MM.1S (cell line): ENCODE measurements around the gene RPS16.

Experiments used
- DNase-seq: peaks from one replicate; pipeline ENCODE4 v3.0.0-alpha.2; 2015
- H2AFZ ChIP-seq: fragments of 300-600 bp; sonication (generic); 2 replicates; pipeline ENCODE4 v1.6.0; 2016; ENCODE audit warnings: antibody characterized with exemption, low read length
- H3F3A ChIP-seq: fragments of 300-600 bp; sonication (generic); 2 replicates; pipeline ENCODE4 v1.6.1; 2016; ENCODE audit warnings: mild to moderate bottlenecking, antibody characterized with exemption, low read length, moderate library complexity, mixed read lengths; ENCODE audit not compliant: insufficient read depth
- H3K27ac ChIP-seq: fragments of 300-600 bp; sonication (generic); 2 replicates; pipeline ENCODE4 v1.5.1; 2016; ENCODE audit warnings: mild to moderate bottlenecking, low read length
- H3K27me3 ChIP-seq: fragments of 300-600 bp; sonication (generic); replicated peaks from 2 replicates; pipeline ENCODE4 v1.6.0; 2016; ENCODE audit warnings: low read length; ENCODE audit not compliant: insufficient read depth
- H3K36me3 ChIP-seq: fragments of 300-600 bp; sonication (generic); replicated peaks from 2 replicates; pipeline ENCODE4 v1.6.1; 2016; ENCODE audit warnings: mild to moderate bottlenecking, low read length, mixed read lengths; ENCODE audit not compliant: insufficient read depth
- H3K4me1 ChIP-seq: fragments of 300-600 bp; sonication (generic); 2 replicates; pipeline ENCODE4 v1.6.1; 2016; ENCODE audit warnings: low read length, mixed read lengths
- H3K4me2 ChIP-seq: fragments of 300-600 bp; sonication (generic); 2 replicates; pipeline ENCODE4 v1.6.0; 2016; ENCODE audit warnings: low read depth, low read length
- H3K4me3 ChIP-seq: fragments of 300-600 bp; sonication (generic); 2 replicates; pipeline ENCODE4 v1.5.1; 2016; ENCODE audit warnings: low read length, mixed read lengths
- H3K79me2 ChIP-seq: fragments of 300-600 bp; sonication (generic); 2 replicates; pipeline ENCODE4 v1.6.1; 2016; ENCODE audit warnings: mixed run types, low read length, mixed read lengths
- H3K9ac ChIP-seq: fragments of 300-600 bp; sonication (generic); 2 replicates; pipeline ENCODE4 v1.6.1; 2016; ENCODE audit warnings: low read length, mixed read lengths
- H3K9me2 ChIP-seq: fragments of 300-600 bp; sonication (generic); replicated peaks from 2 replicates; pipeline ENCODE4 v1.6.1; 2016; ENCODE audit warnings: mild to moderate bottlenecking, low read length, mixed read lengths; ENCODE audit not compliant: insufficient read depth
- H3K9me3 ChIP-seq: fragments of 300-600 bp; sonication (generic); replicated peaks from 2 replicates; pipeline ENCODE4 v1.6.1; 2016; ENCODE audit warnings: mild to moderate bottlenecking, low read length, mixed read lengths; ENCODE audit not compliant: insufficient read depth
- H4K20me1 ChIP-seq: fragments of 300-600 bp; sonication (generic); 2 replicates; pipeline ENCODE4 v1.6.1; 2016; ENCODE audit warnings: mild to moderate bottlenecking, low read length, moderate library complexity, mixed read lengths; ENCODE audit not compliant: insufficient read depth
- CTCF ChIP-seq: fragments of 300-600 bp; sonication (generic); IDR thresholded peaks from 2 replicates; pipeline ENCODE4 v1.5.1; 2016; ENCODE audit warnings: antibody characterized with exemption, low read length, mixed read lengths
- EZH2 ChIP-seq: fragments of 300-600 bp; sonication (generic); optimal IDR thresholded peaks from 2 replicates; pipeline ENCODE3; 2017; ENCODE audit warnings: low read depth, mild to moderate bottlenecking, antibody characterized with exemption, low read length, mixed read lengths
- EZH2phosphoT487 ChIP-seq: fragments of 300-600 bp; sonication (generic); IDR thresholded peaks from 2 replicates; pipeline ENCODE4 v1.6.1; 2018; ENCODE audit warnings: antibody characterized with exemption, low read length

The RPS16 gene

DNA sequence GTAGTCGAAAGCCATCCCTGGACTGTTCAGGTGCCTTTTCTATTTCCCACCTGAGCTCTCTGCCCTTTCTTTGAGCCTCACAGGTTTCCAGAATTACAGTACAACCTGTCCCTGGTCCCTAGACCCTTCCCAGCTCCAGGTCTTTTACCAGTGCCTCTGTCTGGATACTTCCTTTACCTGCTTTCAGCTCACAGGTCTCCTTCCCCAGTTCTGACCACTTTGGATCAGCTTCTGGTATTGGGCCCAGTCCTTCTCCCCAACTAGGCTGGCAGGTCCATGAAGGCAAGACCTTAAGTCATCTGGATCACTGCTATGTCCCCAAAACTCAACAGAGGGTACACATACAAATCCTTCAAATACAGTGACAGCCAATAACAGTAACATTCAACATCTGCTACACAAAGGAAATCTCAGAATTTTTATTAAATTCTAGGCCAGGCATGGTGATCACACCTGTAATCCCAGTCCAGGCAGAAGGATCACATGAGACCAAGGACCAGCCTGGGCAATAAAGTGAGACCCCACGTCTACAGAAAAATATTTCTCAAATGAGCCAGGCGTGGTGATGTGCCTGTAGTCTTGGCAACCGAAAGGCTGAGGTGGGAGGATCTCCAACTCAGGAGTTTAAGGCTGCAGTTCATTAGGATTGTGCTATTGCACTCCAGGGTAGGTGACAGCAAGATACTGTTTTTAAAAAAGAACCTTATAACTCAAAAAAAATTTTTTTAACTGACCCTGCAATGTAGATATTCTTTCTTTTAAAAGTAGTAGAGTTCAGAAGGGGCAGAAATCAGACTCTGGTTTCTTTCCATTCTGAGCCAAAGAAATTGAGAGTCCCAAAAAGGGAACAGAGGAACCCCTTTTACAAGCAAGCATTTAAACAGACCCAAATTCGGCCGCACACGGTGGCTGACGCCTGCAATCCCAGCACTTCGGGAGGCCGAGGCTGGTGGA is 1.3 kb downstream of the RPS16 start:
- Histone ChIP-seq H2AFZ (no peak overlapping the region), H3K9ac (peak overlapping the region; percentile 96), H4K20me1 (peaks cover 15% of the 10 kb centered on the region), H3K79me2 (peaks cover 31% of the 10 kb centered on the region), H3K36me3 (peaks cover 16% of the 10 kb centered on the region), H3K4me3 (peak overlapping the region; percentile 100), H3K27ac (peak overlapping the region; percentile 65; the same call in 1 of the 2 replicates), H3F3A (peaks cover 51% of the 10 kb centered on the region), H3K9me3 (no peaks in the 10 kb centered on the region), H3K4me2 (peak overlapping the region; percentile 68), H3K4me1 (peaks cover 46% of the 10 kb centered on the region), H3K27me3 (no peaks in the 10 kb centered on the region), H3K9me2 (no peaks in the 10 kb centered on the region)
- no peak for TF ChIP-seq EZH2
- no peak for TF ChIP-seq CTCF
- no peak for TF ChIP-seq EZH2phosphoT487
- DNase-seq = no peak

DNA sequence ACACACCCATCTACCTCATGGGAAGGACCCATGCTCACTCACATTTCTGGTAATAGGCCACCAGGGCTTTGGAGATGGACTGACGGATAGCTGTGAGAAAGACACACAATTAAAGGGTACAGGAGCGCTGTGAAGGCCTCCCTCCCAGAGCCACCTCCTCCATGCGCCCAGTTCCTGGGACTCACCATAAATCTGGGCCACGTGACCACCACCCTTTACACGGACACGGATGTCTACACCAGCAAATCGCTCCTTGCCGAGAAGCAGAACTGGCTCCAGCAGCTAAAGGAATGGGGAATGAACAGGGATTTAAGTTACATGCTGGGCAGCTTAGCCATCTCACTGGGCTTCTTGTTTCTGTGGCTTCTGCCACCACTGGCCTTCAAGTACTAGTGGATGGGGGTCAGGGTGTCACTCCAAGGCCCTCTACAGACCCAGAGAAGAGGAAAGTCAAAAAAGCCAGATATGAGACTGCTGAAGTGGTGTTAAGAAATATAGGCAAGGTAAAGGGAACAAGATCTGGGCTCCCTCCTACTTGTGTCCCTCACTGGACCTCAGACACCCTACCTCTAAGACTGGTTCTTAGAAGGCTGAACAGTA is 2.2 kb downstream of the RPS16 start:
- H3K36me3 ChIP-seq = peaks cover 16% of the 10 kb centered on the region
- TF ChIP-seq EZH2phosphoT487 (no peak), EZH2 (no peak), CTCF (no peak)

GRCh38 chr19:39432677-39433025 is 3.1 kb downstream of the RPS16 start:
- no peaks in the 10 kb centered on the region for H3K9me3 ChIP-seq
- no peak for DNase-seq
- H3F3A ChIP-seq = peaks cover 51% of the 10 kb centered on the region
- H4K20me1 ChIP-seq = peaks cover 15% of the 10 kb centered on the region
- peaks cover 31% of the 10 kb centered on the region for H3K79me2 ChIP-seq
- H3K36me3 ChIP-seq = peaks cover 16% of the 10 kb centered on the region
- no peaks in the 10 kb centered on the region for H3K27me3 ChIP-seq
- H3K4me1 ChIP-seq = peaks cover 46% of the 10 kb centered on the region
- H3K4me2 ChIP-seq = no peak overlapping the region
- H2AFZ ChIP-seq = no peak overlapping the region
- H3K9ac ChIP-seq = no peak overlapping the region
- TF ChIP-seq EZH2 (no peak), CTCF (no peak), EZH2phosphoT487 (no peak)
- peak overlapping the region; percentile 99; the same call in 1 of the 2 replicates for H3K27ac ChIP-seq
- no peak overlapping the region for H3K4me3 ChIP-seq
- H3K9me2 ChIP-seq = no peaks in the 10 kb centered on the region

More for the DNA sequence above, 2.2 kb downstream of the RPS16 start:
- peak overlapping the region; percentile 68; the same call in 1 of the 2 replicates for H3K4me2 ChIP-seq
- H3K9me3 ChIP-seq = no peaks in the 10 kb centered on the region
- H3F3A ChIP-seq = peaks cover 51% of the 10 kb centered on the region
- peak overlapping the region; percentile 65; the same call in 1 of the 2 replicates for H3K27ac ChIP-seq
- H2AFZ ChIP-seq = no peak overlapping the region
- H3K9ac ChIP-seq = no peak overlapping the region
- no peak for DNase-seq
- peaks cover 46% of the 10 kb centered on the region for H3K4me1 ChIP-seq
- H4K20me1 ChIP-seq = peaks cover 15% of the 10 kb centered on the region
- H3K9me2 ChIP-seq = no peaks in the 10 kb centered on the region
- H3K27me3 ChIP-seq = no peaks in the 10 kb centered on the region
- no peak overlapping the region for H3K4me3 ChIP-seq
- peaks cover 31% of the 10 kb centered on the region for H3K79me2 ChIP-seq
